ENCODE data around the gene FMNL2. TPM values are rescaled to one million over a fixed set of nuclear protein-coding genes. Genes with fewer than 3 reads are reported as not detected.

The FMNL2 gene
- total and polyA plus RNA-seq, 2 experiments from 2014 or later = 16.5 to 45.4 TPM

DNA sequence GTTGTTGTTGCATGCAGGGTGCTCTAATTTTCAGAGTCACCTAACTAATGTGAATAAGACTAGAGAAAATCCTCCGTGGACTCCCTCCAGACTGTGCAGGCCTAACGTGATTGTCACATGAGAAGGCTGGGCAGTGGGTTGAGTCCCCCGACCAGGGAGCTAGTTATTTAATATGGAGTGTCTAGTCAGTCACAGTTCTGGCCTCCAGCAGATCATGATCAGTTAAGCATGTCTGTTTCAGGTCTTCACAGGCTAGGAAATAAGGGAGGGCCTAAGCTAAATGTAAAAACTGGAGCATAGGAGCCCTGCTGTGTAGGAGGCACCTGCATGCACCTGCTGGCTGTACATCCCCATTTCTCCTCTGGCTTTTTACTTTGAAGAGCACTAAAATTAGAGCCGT is 295.5 kb downstream of the FMNL2 start:
- Histone ChIP-seq H3K4me3 (no peak overlapping the region), H3K4me2 (no peak overlapping the region), H3K27me3 (ENCODE audit: insufficient read depth) (no peaks in the 10 kb centered on the region), H3K4me1 (ENCODE audit: insufficient read depth) (no peaks in the 10 kb centered on the region), H3K9me2 (ENCODE audit: insufficient read depth) (no peaks in the 10 kb centered on the region), H2AFZ (no peak overlapping the region), H3K36me3 (ENCODE audit: insufficient read depth) (no peaks in the 10 kb centered on the region; the same call in 1 of the 2 replicates), H4K20me1 (replicated peaks; ENCODE audit: insufficient read depth) (0 out of 2 replicates have a peak, but pooled peaks cover 4% of the 10 kb centered on the region), H3K27ac (ENCODE audit: low read depth) (no peak overlapping the region), H3K79me2 (replicated peaks; ENCODE audit: insufficient read depth) (no peaks in the 10 kb centered on the region), H3F3A (replicated peaks; ENCODE audit: low read depth) (no peaks in the 10 kb centered on the region)
- H3K4me1 Mint-ChIP-seq = no peaks in the 10 kb centered on the region
- ATAC-seq = no peak
- H3K27ac Mint-ChIP-seq = no peak overlapping the region
- DNase-seq (ENCODE audit: low spot score) = no peak
- peaks cover 3% of the 10 kb centered on the region for H3K27me3 Mint-ChIP-seq (ENCODE audit: insufficient read depth, low read depth, poor library complexity)
- peaks cover 28% of the 10 kb centered on the region; the same call in 2 of the 3 replicates for H3K36me3 Mint-ChIP-seq (ENCODE audit: low read depth)
- H3K9me3 Mint-ChIP-seq = no peaks in the 10 kb centered on the region
- no peak overlapping the region for H3K4me3 Mint-ChIP-seq
- TF ChIP-seq NANOG (IDR thresholded peaks at IDR 0.05; ENCODE audit: borderline replicate concordance) (no peak), EZH2phosphoT487 (IDR thresholded peaks at IDR 0.05; ENCODE audit: unreplicated experiment) (no peak), POLR2AphosphoS5 (IDR thresholded peaks at IDR 0.05; ENCODE audit: low read depth) (no peak), ZNF114 (CRISPR knock-in tag; IDR thresholded peaks at IDR 0.05) (no peak), EZH2 (IDR thresholded peaks at IDR 0.05; ENCODE audit: low read depth, unreplicated experiment) (no peak)
- TF ChIP-seq, protein P1, sequence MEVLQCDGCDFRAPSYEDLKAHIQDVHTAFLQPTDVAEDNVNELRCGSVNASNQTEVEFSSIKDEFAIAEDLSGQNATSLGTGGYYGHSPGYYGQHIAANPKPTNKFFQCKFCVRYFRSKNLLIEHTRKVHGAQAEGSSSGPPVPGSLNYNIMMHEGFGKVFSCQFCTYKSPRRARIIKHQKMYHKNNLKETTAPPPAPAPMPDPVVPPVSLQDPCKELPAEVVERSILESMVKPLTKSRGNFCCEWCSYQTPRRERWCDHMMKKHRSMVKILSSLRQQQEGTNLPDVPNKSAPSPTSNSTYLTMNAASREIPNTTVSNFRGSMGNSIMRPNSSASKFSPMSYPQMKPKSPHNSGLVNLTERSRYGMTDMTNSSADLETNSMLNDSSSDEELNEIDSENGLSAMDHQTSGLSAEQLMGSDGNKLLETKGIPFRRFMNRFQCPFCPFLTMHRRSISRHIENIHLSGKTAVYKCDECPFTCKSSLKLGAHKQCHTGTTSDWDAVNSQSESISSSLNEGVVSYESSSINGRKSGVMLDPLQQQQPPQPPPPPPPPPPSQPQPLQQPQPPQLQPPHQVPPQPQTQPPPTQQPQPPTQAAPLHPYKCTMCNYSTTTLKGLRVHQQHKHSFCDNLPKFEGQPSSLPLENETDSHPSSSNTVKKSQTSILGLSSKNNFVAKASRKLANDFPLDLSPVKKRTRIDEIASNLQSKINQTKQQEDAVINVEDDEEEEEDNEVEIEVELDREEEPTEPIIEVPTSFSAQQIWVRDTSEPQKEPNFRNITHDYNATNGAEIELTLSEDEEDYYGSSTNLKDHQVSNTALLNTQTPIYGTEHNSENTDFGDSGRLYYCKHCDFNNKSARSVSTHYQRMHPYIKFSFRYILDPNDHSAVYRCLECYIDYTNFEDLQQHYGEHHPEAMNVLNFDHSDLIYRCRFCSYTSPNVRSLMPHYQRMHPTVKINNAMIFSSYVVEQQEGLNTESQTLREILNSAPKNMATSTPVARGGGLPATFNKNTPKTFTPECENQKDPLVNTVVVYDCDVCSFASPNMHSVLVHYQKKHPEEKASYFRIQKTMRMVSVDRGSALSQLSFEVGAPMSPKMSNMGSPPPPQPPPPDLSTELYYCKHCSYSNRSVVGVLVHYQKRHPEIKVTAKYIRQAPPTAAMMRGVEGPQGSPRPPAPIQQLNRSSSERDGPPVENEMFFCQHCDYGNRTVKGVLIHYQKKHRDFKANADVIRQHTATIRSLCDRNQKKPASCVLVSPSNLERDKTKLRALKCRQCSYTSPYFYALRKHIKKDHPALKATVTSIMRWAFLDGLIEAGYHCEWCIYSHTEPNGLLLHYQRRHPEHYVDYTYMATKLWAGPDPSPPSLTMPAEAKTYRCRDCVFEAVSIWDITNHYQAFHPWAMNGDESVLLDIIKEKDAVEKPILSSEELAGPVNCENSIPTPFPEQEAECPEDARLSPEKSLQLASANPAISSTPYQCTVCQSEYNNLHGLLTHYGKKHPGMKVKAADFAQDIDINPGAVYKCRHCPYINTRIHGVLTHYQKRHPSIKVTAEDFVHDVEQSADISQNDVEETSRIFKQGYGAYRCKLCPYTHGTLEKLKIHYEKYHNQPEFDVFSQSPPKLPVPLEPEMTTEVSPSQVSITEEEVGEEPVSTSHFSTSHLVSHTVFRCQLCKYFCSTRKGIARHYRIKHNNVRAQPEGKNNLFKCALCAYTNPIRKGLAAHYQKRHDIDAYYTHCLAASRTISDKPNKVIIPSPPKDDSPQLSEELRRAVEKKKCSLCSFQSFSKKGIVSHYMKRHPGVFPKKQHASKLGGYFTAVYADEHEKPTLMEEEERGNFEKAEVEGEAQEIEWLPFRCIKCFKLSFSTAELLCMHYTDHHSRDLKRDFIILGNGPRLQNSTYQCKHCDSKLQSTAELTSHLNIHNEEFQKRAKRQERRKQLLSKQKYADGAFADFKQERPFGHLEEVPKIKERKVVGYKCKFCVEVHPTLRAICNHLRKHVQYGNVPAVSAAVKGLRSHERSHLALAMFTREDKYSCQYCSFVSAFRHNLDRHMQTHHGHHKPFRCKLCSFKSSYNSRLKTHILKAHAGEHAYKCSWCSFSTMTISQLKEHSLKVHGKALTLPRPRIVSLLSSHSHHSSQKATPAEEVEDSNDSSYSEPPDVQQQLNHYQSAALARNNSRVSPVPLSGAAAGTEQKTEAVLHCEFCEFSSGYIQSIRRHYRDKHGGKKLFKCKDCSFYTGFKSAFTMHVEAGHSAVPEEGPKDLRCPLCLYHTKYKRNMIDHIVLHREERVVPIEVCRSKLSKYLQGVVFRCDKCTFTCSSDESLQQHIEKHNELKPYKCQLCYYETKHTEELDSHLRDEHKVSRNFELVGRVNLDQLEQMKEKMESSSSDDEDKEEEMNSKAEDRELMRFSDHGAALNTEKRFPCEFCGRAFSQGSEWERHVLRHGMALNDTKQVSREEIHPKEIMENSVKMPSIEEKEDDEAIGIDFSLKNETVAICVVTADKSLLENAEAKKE (CRISPR knock-in tag; IDR thresholded peaks at IDR 0.05) = no peak
- TF ChIP-seq, protein P2, sequence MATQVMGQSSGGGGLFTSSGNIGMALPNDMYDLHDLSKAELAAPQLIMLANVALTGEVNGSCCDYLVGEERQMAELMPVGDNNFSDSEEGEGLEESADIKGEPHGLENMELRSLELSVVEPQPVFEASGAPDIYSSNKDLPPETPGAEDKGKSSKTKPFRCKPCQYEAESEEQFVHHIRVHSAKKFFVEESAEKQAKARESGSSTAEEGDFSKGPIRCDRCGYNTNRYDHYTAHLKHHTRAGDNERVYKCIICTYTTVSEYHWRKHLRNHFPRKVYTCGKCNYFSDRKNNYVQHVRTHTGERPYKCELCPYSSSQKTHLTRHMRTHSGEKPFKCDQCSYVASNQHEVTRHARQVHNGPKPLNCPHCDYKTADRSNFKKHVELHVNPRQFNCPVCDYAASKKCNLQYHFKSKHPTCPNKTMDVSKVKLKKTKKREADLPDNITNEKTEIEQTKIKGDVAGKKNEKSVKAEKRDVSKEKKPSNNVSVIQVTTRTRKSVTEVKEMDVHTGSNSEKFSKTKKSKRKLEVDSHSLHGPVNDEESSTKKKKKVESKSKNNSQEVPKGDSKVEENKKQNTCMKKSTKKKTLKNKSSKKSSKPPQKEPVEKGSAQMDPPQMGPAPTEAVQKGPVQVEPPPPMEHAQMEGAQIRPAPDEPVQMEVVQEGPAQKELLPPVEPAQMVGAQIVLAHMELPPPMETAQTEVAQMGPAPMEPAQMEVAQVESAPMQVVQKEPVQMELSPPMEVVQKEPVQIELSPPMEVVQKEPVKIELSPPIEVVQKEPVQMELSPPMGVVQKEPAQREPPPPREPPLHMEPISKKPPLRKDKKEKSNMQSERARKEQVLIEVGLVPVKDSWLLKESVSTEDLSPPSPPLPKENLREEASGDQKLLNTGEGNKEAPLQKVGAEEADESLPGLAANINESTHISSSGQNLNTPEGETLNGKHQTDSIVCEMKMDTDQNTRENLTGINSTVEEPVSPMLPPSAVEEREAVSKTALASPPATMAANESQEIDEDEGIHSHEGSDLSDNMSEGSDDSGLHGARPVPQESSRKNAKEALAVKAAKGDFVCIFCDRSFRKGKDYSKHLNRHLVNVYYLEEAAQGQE (IDR thresholded peaks at IDR 0.05; ENCODE audit: unreplicated experiment) = no peak
